AG20443 (cell line): ENCODE measurements around the gene CEP85L.
A peak's percentile ranks its signal among the peaks of the same experiment; 100 is the strongest.

ENCODE experiments used
- DNase-seq: peaks from one replicate; pipeline ENCODE4 v3.0.0; 2012; ENCODE audit warnings: low spot score, mixed read lengths

The CEP85L gene

GRCh38 chr6:118621799-118622470 lies 29.5 kb downstream of the CEP85L start:
- DNase-seq: no peak

GRCh38 chr6:118620202-118620601 lies 31.2 kb downstream of the CEP85L start:
- no peak for DNase-seq

GRCh38 chr6:118618676-118619377 lies 32.6 kb downstream of the CEP85L start:
- peak; percentile 69 for DNase-seq

- DNase-seq: no peak
Observed at GRCh38 chr6:118617417-118617816, 34.0 kb downstream of the CEP85L start.

GRCh38 chr6:118611334-118611733 lies 40.1 kb downstream of the CEP85L start:
- no peak for DNase-seq

GRCh38 chr6:118606858-118607257 lies 44.5 kb downstream of the CEP85L start:
- no peak for DNase-seq

- DNase-seq: no peak
Observed at GRCh38 chr6:118606268-118606667, 45.1 kb downstream of the CEP85L start.

- no peak for DNase-seq
Observed at GRCh38 chr6:118603372-118603771, 48.0 kb downstream of the CEP85L start.

GRCh38 chr6:118602300-118602699 lies 49.1 kb downstream of the CEP85L start:
- DNase-seq: no peak

- DNase-seq: no peak
Observed at GRCh38 chr6:118598324-118598723, 53.1 kb downstream of the CEP85L start.

- DNase-seq: no peak
Observed at GRCh38 chr6:118597636-118598035, 53.8 kb downstream of the CEP85L start.

GRCh38 chr6:118596774-118597320 lies 54.5 kb downstream of the CEP85L start:
- no peak for DNase-seq

GRCh38 chr6:118594877-118595276 lies 56.5 kb downstream of the CEP85L start:
- DNase-seq: no peak

GRCh38 chr6:118591897-118592296 lies 59.5 kb downstream of the CEP85L start:
- no peak for DNase-seq

GRCh38 chr6:118589649-118590365 lies 61.6 kb downstream of the CEP85L start:
- DNase-seq: no peak

GRCh38 chr6:118589186-118589585 lies 62.2 kb downstream of the CEP85L start:
- DNase-seq: peak; percentile 17

- DNase-seq: peak; percentile 9
Observed at GRCh38 chr6:118588626-118589025, 62.8 kb downstream of the CEP85L start.

GRCh38 chr6:118586746-118587485 lies 64.5 kb downstream of the CEP85L start:
- DNase-seq: no peak

- DNase-seq: no peak
Observed at GRCh38 chr6:118584911-118585310, 66.5 kb downstream of the CEP85L start.

- DNase-seq: peak; percentile 63
Observed at GRCh38 chr6:118581489-118581959, 69.9 kb downstream of the CEP85L start.

GRCh38 chr6:118580585-118581419 lies 70.6 kb downstream of the CEP85L start:
- peak; percentile 80 for DNase-seq
